Measurements from ENCODE around the gene MTHFD2L. TPM values are rescaled to one million over a fixed set of nuclear protein-coding genes. Genes with fewer than 3 reads are reported as not detected.

MTHFD2L gene
- total RNA-seq, 1 donor from 2014 or later: 5.5 TPM

DNA sequence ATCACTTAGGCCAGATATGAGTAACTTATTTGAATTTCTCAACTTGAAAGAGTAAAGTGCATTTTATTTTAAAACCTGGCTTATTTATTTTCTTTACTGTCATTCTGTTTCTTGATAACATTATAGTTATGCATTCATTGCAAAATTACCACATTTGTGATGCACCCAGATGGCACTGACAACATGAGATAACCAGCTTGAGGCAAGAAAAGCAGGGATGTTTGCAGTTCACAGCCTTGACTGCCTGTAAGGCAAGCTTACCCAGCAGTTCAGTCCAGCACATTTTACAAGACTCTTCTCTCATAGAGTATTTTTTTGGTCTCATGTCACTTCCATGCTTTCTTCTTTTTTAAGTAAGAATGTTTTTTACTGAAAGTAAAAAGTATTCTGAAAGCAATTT lies 125.0 kb downstream of the MTHFD2L start:
- TF ChIP-seq, protein P1, sequence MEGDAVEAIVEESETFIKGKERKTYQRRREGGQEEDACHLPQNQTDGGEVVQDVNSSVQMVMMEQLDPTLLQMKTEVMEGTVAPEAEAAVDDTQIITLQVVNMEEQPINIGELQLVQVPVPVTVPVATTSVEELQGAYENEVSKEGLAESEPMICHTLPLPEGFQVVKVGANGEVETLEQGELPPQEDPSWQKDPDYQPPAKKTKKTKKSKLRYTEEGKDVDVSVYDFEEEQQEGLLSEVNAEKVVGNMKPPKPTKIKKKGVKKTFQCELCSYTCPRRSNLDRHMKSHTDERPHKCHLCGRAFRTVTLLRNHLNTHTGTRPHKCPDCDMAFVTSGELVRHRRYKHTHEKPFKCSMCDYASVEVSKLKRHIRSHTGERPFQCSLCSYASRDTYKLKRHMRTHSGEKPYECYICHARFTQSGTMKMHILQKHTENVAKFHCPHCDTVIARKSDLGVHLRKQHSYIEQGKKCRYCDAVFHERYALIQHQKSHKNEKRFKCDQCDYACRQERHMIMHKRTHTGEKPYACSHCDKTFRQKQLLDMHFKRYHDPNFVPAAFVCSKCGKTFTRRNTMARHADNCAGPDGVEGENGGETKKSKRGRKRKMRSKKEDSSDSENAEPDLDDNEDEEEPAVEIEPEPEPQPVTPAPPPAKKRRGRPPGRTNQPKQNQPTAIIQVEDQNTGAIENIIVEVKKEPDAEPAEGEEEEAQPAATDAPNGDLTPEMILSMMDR (conservative IDR thresholded peaks at IDR 0.05; ENCODE audit: low read depth, low read length): no peak
- H3K4me3 ChIP-seq (ENCODE audit: low read depth, low read length): no peak overlapping the region
- no peak for DNase-seq (ENCODE audit: low read depth)

- no peak overlapping the region for H3K4me3 ChIP-seq (ENCODE audit: low read depth, low read length)
These were observed 125.7 kb downstream of the MTHFD2L start for GRCh38 chr4:74283614-74284013.

GRCh38 chr4:74284053-74284452 lies 126.1 kb downstream of the MTHFD2L start:
- TF ChIP-seq, protein P1 (conservative IDR thresholded peaks at IDR 0.05; ENCODE audit: low read depth, low read length): no peak
- peak; percentile 32 for DNase-seq (ENCODE audit: low read depth)
- no peak overlapping the region for H3K4me3 ChIP-seq (ENCODE audit: low read depth, low read length)

More at GRCh38 chr4:74283614-74284013, 125.7 kb downstream of the MTHFD2L start:
- TF ChIP-seq, protein P1 (conservative IDR thresholded peaks at IDR 0.05; ENCODE audit: low read depth, low read length): no peak
- DNase-seq (ENCODE audit: low read depth): peak; percentile 48

GRCh38 chr4:74287164-74287563 lies 129.2 kb downstream of the MTHFD2L start:
- no peak for DNase-seq (ENCODE audit: low read depth)
- TF ChIP-seq, protein P1 (conservative IDR thresholded peaks at IDR 0.05; ENCODE audit: low read depth, low read length): no peak

DNA sequence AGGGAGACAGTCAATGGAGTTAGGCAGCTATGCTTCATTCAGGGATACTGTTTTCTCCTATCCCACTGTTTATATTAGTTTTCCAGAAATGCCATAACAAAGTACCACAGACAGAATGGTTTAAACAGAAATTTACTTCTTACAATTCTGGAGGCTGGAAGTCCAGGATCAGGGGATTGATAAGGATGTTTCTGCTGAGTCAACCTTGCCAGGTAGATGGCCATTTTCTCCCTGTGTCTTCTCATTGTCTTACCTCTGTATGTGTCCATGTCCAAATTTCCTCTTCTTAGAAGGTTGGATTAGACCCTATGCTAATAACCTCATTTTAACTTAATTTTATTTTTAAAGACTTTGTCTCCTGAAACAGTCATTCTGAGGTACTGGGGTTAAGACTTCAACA lies 129.9 kb downstream of the MTHFD2L start:
- TF ChIP-seq, protein P1 (conservative IDR thresholded peaks at IDR 0.05; ENCODE audit: low read depth, low read length): no peak
- no peak overlapping the region for H3K4me3 ChIP-seq (ENCODE audit: low read depth, low read length)
- DNase-seq (ENCODE audit: low read depth): no peak

More at GRCh38 chr4:74287164-74287563, 129.2 kb downstream of the MTHFD2L start:
- H3K4me3 ChIP-seq (ENCODE audit: low read depth, low read length): no peak overlapping the region

GRCh38 chr4:74291471-74291870 lies 133.6 kb downstream of the MTHFD2L start:
- no peak for DNase-seq (ENCODE audit: low read depth)
- H3K4me3 ChIP-seq (ENCODE audit: low read depth, low read length): no peak overlapping the region
- TF ChIP-seq, protein P1 (conservative IDR thresholded peaks at IDR 0.05; ENCODE audit: low read depth, low read length): no peak

GRCh38 chr4:74292111-74292870 lies 134.4 kb downstream of the MTHFD2L start:
- TF ChIP-seq, protein P1 (conservative IDR thresholded peaks at IDR 0.05; ENCODE audit: low read depth, low read length): no peak
- H3K4me3 ChIP-seq (ENCODE audit: low read depth, low read length): no peak overlapping the region
- DNase-seq (ENCODE audit: low read depth): no peak

Measured in epithelial cell of proximal tubule (primary cell).